Upper lobe of right lung (tissue), 1 donor: ENCODE measurements around the gene ATP5MK. TPM values are rescaled to one million over a fixed set of nuclear protein-coding genes. Genes with fewer than 3 reads are reported as not detected.
"Not testable (repeated sequence)": the region's sequence is repeated elsewhere in the genome, so short reads cannot be mapped to it uniquely, and the experiment has no call there.

ENCODE experiments used
- ATAC-seq: fragments of 200-7000 bp; cut with Tn5 transposase; one replicate; pipeline ENCODE4 v1.9.1; 2020; ENCODE audit warnings: mild to moderate bottlenecking, moderate library complexity
- DNase-seq: peaks from one replicate; pipeline ENCODE4 v3.0.0-alpha.2; 2020
- H3K27ac ChIP-seq: fragments of 200-600 bp; one replicate; pipeline ENCODE4 v1.8.0; 2022
- H3K27me3 ChIP-seq: fragments of 200-600 bp; one replicate; pipeline ENCODE4 v1.8.0; 2022; ENCODE audit warnings: mild to moderate bottlenecking
- H3K36me3 ChIP-seq: fragments of 200-600 bp; one replicate; pipeline ENCODE4 v1.8.0; 2022
- H3K4me1 ChIP-seq: fragments of 200-600 bp; one replicate; pipeline ENCODE4 v1.8.0; 2022
- H3K4me3 ChIP-seq: fragments of 200-600 bp; one replicate; pipeline ENCODE4 v1.8.0; 2022; ENCODE audit warnings: mild to moderate bottlenecking
- H3K9me3 ChIP-seq: fragments of 200-600 bp; one replicate; pipeline ENCODE4 v1.8.0; 2022
- intact Hi-C: fragments of 100-400 bp; cut with DNase I; formaldehyde crosslinking; loops from one replicate; pipeline ENCODE4 v1.11.0; 2022
- total RNA-seq: library from RNA; stranded (reverse); fragmentation: NEBNext Ultra II Directional; extraction: Animal tissue kit (Norgen Biotek cat#: 25700); gene quantifications from one replicate; pipeline ENCODE4 v1.2.1, GENCODE V29; 2021
- TF ChIP-seq, protein P1 (sequence below): fragments of 200-600 bp; IDR thresholded peaks from one replicate; pipeline ENCODE4 v1.8.0; 2022; ENCODE audit warnings: antibody characterized with exemption
- donor health status: DM: no; HTN: yes; CAD: no; lungs with severe emphysema.

The ATP5MK gene
- total RNA-seq, 1 donor from 2014 or later: 206 TPM

- ATAC-seq (no peak), DNase-seq (peak; percentile 27)
- TF ChIP-seq, protein P1, sequence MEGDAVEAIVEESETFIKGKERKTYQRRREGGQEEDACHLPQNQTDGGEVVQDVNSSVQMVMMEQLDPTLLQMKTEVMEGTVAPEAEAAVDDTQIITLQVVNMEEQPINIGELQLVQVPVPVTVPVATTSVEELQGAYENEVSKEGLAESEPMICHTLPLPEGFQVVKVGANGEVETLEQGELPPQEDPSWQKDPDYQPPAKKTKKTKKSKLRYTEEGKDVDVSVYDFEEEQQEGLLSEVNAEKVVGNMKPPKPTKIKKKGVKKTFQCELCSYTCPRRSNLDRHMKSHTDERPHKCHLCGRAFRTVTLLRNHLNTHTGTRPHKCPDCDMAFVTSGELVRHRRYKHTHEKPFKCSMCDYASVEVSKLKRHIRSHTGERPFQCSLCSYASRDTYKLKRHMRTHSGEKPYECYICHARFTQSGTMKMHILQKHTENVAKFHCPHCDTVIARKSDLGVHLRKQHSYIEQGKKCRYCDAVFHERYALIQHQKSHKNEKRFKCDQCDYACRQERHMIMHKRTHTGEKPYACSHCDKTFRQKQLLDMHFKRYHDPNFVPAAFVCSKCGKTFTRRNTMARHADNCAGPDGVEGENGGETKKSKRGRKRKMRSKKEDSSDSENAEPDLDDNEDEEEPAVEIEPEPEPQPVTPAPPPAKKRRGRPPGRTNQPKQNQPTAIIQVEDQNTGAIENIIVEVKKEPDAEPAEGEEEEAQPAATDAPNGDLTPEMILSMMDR: no peak
- no peaks in the 10 kb centered on the region for H3K9me3 ChIP-seq
- H3K27me3 ChIP-seq: no peaks in the 10 kb centered on the region
- H3K36me3 ChIP-seq: no peaks in the 10 kb centered on the region
- peaks cover 12% of the 10 kb centered on the region for H3K4me1 ChIP-seq
- H3K4me3 ChIP-seq: peak overlapping the region; percentile 91
- peak overlapping the region; percentile 70 for H3K27ac ChIP-seq
- intact Hi-C loops: no loop called here
Observed at GRCh38 chr10:103367379-103367781, 28.9 kb downstream of the ATP5MK start.

- H3K4me3 ChIP-seq, H3K36me3 ChIP-seq, H3K9me3 ChIP-seq, intact Hi-C loops, H3K27ac ChIP-seq, H3K27me3 ChIP-seq, ATAC-seq, H3K4me1 ChIP-seq: not testable (repeated sequence)
- peak; percentile 17 for DNase-seq
Observed at GRCh38 chr10:103360791-103361190, 35.5 kb downstream of the ATP5MK start.

DNA sequence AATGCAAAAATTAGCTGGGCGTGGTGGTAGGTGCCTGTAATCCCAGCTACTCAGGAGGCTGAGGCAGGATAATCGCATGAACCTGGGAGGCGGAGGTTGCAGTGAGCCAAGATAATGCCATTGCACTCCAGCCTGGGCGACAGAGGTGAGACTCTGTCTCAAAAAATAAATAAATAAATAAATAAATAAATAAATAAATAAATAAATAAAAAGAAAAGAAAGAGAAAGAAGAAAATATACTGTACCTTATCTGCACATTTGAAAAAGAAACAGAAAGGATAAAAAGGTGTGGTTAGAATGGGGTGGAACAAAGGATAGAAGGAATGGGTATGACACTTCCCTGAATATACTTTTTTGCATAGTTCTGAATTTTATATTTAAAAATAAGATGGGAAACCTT is 36.8 kb downstream of the ATP5MK start:
- ATAC-seq, H3K36me3 ChIP-seq, H3K27me3 ChIP-seq, H3K27ac ChIP-seq, H3K9me3 ChIP-seq, intact Hi-C loops, H3K4me1 ChIP-seq, H3K4me3 ChIP-seq: not testable (repeated sequence)
- DNase-seq: peak; percentile 12

- intact Hi-C loops: no loop called here
- TF ChIP-seq, protein P1: no peak
- Histone ChIP-seq H3K27me3 (no peaks in the 10 kb centered on the region), H3K36me3 (no peaks in the 10 kb centered on the region), H3K4me3 (no peak overlapping the region), H3K4me1 (no peaks in the 10 kb centered on the region), H3K27ac (no peak overlapping the region), H3K9me3 (no peaks in the 10 kb centered on the region)
- ATAC-seq: no peak
- no peak for DNase-seq
Observed at GRCh38 chr10:103355906-103356599, 40.2 kb downstream of the ATP5MK start.

- H3K27me3 ChIP-seq, H3K36me3 ChIP-seq, H3K4me1 ChIP-seq, DNase-seq, H3K9me3 ChIP-seq, intact Hi-C loops, ATAC-seq, H3K4me3 ChIP-seq, H3K27ac ChIP-seq: not testable (repeated sequence)
Observed at GRCh38 chr10:103354567-103354966, 41.7 kb downstream of the ATP5MK start.

GRCh38 chr10:103353281-103353680 is 43.0 kb downstream of the ATP5MK start:
- Histone ChIP-seq H3K27me3 (no peaks in the 10 kb centered on the region), H3K4me1 (peaks cover 3% of the 10 kb centered on the region), H3K4me3 (no peak overlapping the region), H3K9me3 (no peaks in the 10 kb centered on the region), H3K27ac (no peak overlapping the region), H3K36me3 (peaks cover 5% of the 10 kb centered on the region)
- no peak for DNase-seq
- TF ChIP-seq, protein P1: no peak
- ATAC-seq: no peak
- intact Hi-C loops: no loop called here

GRCh38 chr10:103350517-103351260 is 45.6 kb downstream of the ATP5MK start, which contains the start of gene PCGF6:
TSS of gene PCGF6 (minus strand) at chr10:103351140. CDS start at chr10:103351066, 74 bp downstream.
- peak; percentile 92 for DNase-seq
- Histone ChIP-seq H3K4me1 (peaks cover 3% of the 10 kb centered on the region), H3K4me3 (peak within 1 kb of the TSS; percentile 83), H3K27me3 (no peaks in the 10 kb centered on the region), H3K27ac (peak within 1 kb of the TSS; percentile 71), H3K36me3 (peaks cover 30% of the 10 kb centered on the region), H3K9me3 (no peaks in the 10 kb centered on the region)
- TF ChIP-seq, protein P1: peak; percentile 19
- peak; percentile 98 for ATAC-seq
- intact Hi-C loops: no loop called here
